ENCODE measurements around the gene CCDC12.
"Not testable (repeated sequence)": the region's sequence is repeated elsewhere in the genome, so short reads cannot be mapped to it uniquely, and the experiment has no call there.

The CCDC12 gene

GRCh38 chr3:46922426-46922825 lies 54.1 kb downstream of the CCDC12 start:
- no peak for DNase-seq

- DNase-seq = no peak
These were observed 54.7 kb downstream of the CCDC12 start for GRCh38 chr3:46921871-46922271.

DNA sequence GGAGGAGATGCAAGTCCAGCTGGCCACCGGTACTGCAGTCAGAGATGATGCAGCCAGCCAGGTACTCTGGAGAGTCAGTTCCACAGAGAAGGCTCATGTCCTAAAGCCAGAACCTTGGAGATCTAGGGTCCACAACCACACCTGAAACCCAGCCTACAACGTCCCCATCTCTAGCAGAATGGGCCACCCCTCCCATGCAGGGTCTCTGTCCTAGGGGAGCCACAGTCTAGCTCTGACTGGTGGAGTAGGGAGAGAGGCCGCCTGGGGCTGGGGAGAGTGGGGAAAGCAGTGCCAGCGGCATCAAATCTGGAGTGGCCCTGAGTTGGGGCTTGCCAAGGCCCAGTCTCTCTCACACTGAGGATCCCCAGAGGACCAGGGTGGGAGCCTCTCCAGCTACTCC lies 55.5 kb downstream of the CCDC12 start:
- no peak for DNase-seq

- no peak for DNase-seq
These were observed 57.9 kb downstream of the CCDC12 start for GRCh38 chr3:46918634-46919033.

DNA sequence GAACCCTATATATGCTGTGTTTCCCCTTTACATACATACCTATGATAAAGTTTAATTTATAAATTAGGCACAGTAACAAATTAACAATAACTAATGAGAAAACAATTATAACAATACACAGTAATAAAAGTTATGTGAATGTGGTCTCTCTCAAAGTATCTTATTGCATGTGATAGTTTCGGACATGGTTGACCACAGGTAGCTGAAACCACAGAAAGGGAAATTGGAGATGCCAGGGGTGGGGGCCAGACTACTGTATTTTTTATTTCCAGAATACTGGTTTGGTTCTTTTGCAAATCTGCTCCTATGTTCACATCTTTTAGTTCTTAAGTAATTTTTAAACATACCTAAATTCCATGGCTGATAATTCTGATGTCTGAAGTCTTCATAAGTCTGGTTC lies 58.3 kb downstream of the CCDC12 start:
- no peak for DNase-seq

GRCh38 chr3:46917257-46917656 lies 59.3 kb downstream of the CCDC12 start:
- DNase-seq = no peak

- no peak for DNase-seq
These were observed 59.7 kb downstream of the CCDC12 start for GRCh38 chr3:46916799-46917198.

DNA sequence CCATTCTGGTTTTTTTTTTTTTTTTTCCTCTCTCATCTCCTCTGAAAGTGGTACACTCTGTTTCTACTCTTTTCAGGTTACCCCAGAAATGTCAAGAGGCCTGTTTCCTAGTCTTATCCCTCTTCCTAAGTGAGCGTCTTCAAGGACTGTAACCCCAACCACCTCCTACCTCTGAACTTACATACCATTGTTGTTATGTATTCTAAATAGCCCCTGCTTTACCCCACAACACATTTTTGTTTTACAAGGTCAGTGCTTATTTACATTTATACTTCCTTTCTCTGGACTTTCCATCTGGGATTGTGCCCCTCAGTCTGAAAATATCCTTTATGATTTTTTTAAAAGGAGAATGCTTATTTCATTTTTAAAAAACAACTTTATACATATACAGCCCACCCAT lies 60.3 kb downstream of the CCDC12 start:
- DNase-seq = no peak

DNA sequence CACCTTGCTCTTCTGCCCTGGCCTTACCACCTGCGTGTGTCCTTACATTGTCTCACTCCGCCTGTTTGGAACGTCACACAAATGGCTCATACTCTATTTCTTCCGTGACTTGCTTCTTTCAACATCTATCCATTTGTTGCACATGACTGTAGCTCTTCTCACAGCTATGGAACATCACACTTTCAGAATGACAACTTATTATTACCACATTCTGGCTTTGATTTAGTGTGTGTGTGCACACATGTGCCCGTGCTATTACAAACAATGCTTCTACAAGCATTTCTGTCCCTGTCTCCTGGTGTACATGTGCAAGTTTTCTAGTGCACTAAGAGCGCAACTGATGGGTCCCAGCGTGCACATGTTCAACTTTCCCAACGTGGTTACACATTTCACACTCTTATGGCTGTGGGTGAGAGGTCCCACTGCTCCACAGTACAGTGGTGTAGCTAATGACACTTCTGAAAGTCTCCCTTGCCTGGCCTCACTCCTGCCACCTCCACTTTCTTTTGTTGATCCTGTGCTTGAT lies 61.2 kb downstream of the CCDC12 start:
- DNase-seq = no peak

DNA sequence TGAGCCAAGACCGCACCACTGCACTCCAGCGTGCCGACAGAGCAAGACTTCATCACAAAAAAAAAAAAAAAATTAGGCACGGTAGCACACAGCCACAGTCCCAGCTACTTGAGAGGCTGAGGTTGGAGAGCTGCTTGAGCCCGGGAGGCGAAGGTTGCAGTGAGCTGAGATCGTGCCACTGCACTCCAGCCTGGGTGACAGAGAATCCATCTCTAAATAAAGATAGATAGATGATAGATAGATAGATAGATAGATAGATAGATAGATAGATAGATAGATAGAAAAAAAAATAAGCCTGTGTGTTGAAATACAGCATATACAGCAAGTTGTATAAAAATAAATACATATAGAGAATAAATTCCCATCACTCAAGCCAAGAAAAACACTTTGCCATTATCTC lies 61.7 kb downstream of the CCDC12 start:
- DNase-seq = no peak

- peak; percentile 72 for DNase-seq
These were observed 62.9 kb downstream of the CCDC12 start for GRCh38 chr3:46913644-46914043.

GRCh38 chr3:46912986-46913385 lies 63.6 kb downstream of the CCDC12 start:
- no peak for DNase-seq

DNA sequence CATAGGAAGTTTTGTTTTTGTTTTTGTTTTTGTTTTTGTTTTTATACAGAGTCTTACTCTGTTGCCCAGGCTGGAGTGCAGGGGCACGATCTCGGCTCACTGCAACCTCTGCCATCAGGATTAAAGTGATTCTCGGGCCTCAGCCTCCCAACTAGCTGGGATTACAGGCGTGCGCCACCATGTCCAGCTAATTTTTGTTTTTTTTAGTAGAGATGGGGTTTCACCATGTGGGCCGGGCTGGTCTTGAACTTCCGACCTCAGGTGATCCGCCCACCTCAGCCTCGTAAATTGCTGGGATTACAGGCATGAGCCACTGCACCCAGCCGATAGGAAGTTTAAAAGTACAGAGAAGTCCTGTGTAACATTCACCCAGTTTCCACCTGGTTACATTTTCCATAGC lies 65.6 kb downstream of the CCDC12 start:
- not testable (repeated sequence) for DNase-seq

GRCh38 chr3:46910166-46910760 lies 66.3 kb downstream of the CCDC12 start:
- no peak for DNase-seq

GRCh38 chr3:46909535-46910161 lies 66.9 kb downstream of the CCDC12 start:
- peak; percentile 87 for DNase-seq

DNA sequence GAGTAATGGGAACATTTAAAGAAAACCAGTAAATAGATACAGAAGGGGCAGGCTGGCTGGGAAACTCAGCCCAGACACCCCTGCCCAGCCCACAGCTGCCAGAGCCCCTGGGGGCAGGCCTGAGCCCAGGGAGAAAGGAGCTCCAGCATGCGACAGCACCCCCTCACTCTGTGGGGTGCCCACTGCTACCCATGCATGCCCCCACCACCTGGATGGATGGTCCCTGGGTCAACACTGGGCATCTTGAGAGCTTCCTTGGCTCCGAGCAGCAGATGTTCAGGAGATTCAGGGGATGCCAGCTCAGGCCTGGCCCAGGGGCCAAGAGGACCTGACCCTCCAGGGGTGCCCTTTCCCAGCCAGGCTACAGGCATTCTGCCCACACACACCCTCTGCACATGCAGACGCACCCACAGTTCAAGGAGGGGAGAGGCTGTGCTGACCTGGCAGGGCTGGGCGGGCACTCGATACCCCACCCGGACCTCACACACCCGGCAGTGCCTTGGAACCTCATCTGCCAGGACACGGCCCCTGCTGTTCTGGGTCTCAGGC lies 67.5 kb downstream of the CCDC12 start:
- DNase-seq = no peak

- DNase-seq = peak; percentile 58
These were observed 68.1 kb downstream of the CCDC12 start for GRCh38 chr3:46908294-46908985.

DNA sequence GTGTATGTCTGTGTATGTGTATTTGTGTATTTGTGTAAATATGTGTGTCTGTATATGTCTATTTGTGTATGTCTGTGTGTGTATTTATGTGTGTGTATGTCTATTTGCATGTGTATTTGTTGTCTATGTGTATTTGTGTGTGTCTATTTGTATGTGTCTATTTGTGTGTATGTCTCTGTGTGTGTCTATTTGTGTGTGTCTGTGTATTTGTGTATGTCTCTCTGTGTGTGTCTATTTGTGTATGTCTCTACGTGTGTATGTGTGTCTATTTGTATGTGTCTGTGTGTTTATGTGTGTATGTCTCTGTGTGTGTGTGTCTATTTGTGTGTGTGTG lies 68.6 kb downstream of the CCDC12 start:
- no peak for DNase-seq

- no peak for DNase-seq
These were observed 69.3 kb downstream of the CCDC12 start for GRCh38 chr3:46907271-46907670.

DNA sequence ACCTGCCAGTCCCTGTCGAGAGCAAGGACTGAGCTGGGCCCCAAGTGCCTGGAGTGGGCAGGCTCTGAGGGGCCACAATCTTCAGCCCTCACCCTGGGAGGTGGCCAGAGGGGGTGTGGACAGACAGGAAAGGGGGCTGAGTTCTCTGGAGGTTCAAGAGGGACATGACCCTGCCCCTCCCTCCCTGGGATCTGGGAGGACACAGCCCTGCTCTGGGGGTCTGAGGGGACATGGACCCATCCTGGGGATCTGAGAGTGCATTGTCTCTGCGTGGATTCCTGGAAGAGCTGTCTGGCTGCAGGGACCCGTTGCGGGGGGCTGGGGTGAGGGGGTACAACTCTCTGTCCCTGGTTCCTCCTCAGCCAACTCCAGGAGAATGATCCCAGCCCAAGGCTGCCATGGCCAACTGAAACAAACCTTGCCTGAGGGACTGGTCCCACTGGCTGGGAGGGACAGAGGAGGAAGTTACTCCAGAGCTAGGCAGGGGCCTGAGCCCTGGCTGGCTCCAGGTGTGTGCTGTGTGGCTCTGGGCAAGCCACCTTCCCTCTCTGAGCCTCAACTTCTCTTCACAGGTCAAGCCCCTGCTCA lies 70.0 kb downstream of the CCDC12 start:
- no peak for DNase-seq

DNA sequence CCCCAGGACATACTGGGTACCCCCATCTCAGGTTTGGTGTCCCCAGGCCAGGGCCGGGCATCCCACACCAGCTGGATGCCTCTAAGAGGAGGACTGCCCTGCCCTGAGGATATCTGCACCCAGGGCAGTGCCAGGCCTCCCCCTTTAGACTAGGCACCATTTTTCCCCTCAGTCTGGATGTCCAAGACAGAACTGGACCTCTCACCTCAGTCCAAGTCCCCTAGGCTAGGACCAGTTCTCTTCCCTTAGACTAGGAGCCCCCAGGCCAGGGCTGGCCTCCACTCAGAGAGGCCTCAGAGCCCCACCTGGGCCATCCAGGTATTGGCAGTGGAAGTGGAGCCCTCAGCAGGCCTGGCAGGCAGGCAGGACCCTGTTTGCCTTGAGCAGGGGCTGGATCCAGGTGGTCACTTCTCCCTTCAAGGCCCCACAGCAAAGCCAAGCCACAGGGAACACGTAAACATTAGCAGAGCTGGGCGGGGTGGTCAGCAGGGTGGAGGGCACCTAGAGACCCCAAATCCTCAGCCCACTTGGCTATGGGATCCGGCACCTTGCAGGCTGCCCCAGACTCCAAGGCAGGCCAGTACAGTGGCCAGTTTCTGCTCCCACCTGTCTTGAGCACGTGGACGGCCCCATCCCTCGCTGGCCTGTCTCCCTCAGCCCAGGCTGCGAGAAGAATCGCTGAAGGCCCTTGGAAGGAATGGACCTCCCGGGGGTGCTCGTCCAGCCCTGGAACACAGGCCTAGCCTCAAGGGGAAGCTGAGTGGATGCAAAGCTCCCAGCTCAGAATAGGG lies 70.7 kb downstream of the CCDC12 start:
- DNase-seq = no peak

GRCh38 chr3:46905213-46905560 lies 71.4 kb downstream of the CCDC12 start:
- no peak for DNase-seq
